GM12892 (cell line): ENCODE data around the gene GADL1.

ENCODE experiments used
- POLR2A ChIP-seq: IDR thresholded peaks from 2 replicates; pipeline ENCODE4 v1.6.1; 2011; ENCODE audit warnings: low read depth, low read length, control low read depth
- POLR2AphosphoS5 ChIP-seq: IDR thresholded peaks from 2 replicates; pipeline ENCODE4 v1.6.1; 2011; ENCODE audit warnings: low read depth, low read length, control low read depth
- TAF1 ChIP-seq: IDR thresholded peaks from 2 replicates; pipeline ENCODE4 v1.6.1; 2011; ENCODE audit warnings: low read depth, mild to moderate bottlenecking, control low read depth, low read length, borderline replicate concordance

GRCh38 chr3:30737743-30738499, 156.5 kb downstream of the GADL1 start:
- TF ChIP-seq POLR2AphosphoS5: no peak
- TF ChIP-seq POLR2A: no peak
- no peak for TF ChIP-seq TAF1
